ENCODE results near the gene ZGLP1.
"Not testable (repeated sequence)": the region's sequence is repeated elsewhere in the genome, so short reads cannot be mapped to it uniquely, and the experiment has no call there.

ZGLP1 gene

DNA sequence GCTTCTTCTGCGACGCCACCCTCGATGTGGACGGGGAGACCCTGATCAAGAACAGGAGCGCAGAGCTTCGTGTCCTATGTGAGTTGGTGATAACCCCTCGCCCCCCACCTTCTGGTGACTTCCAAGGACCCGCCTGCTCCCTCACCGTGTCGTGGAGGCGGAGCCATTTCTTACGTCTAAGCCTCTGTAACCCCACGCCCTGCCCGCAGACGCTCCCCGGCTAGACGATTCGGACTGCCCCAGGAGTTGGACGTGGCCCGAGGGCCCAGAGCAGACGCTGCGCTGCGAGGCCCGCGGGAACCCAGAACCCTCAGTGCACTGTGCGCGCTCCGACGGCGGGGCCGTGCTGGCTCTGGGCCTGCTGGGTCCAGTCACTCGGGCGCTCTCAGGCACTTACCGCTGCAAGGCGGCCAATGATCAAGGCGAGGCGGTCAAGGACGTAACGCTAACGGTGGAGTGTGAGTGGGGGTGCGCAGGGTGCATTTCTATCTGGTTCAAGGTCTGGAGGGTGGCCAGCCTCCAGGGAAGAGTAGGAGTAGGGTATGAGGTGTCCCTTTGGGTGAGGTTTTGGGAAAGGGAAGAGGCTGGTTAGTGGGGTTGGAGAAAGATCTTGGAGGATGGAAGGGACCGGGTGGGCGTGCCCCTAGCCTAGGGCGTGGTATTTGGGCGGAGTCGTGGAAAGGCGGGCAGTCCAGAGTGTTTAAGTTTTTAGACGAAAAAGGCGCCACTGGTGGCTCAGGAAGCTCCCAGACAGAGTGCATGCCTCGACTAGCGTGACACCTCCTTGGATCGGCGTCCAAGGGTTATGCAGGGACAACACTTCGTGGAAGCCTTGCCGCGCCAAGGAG, 16.6 kb downstream of the ZGLP1 start:
- no peak for DNase-seq

- peak; percentile 67 for DNase-seq
Observed at GRCh38 chr19:10292206-10292788, 17.3 kb downstream of the ZGLP1 start.

DNA sequence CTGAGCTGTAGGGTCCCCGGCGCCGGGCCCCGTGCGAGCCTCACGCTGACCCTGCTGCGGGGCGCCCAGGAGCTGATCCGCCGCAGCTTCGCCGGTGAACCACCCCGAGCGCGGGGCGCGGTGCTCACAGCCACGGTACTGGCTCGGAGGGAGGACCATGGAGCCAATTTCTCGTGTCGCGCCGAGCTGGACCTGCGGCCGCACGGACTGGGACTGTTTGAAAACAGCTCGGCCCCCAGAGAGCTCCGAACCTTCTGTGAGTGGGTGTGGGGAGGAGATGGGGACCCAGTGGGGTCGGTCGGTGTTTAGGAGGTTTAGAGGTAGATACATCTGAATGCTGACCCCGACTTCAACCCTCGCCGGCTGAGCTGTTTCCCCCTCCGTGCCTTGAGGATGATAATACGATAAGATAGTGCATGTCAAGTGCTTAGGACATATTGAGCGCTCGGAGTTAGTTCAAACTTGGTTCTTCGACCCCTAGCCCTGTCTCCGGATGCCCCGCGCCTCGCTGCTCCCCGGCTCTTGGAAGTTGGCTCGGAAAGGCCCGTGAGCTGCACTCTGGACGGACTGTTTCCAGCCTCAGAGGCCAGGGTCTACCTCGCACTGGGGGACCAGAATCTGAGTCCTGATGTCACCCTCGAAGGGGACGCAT, 17.9 kb downstream of the ZGLP1 start:
- DNase-seq = no peak

- peak; percentile 47 for DNase-seq
Observed at GRCh38 chr19:10290876-10291553, 18.6 kb downstream of the ZGLP1 start.

DNA sequence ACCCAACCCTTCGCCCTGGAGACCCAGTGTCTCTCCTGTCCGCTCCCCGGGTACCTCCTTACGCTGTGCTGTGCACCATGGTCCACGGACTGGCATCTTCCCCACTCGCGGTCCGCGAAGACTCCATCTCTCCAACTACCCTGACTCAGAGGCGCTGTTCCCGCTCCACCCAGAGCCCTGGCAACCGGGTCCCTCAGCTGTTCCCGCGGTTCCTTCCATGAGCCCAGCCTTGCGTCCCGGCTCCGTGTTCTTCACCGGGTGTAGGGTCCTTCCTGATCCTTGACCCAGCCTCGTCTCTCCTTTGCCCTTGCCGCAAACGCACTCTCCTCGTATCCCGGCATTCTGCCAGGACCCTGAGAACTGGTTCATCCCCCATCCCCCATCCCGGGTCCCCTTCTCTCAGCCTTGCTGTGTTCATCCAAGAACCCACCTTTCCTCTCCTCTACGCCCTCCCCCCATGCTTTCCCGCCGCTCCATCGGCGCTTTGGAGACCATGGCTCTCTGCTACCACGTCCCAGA, 19.2 kb downstream of the ZGLP1 start:
- no peak for DNase-seq

- DNase-seq = peak; percentile 31
Observed at GRCh38 chr19:10289836-10290356, 19.7 kb downstream of the ZGLP1 start, which contains the start of gene ICAM5. Gene ICAM5 (plus strand): TSS chr19:10289952. CDS start chr19:10290044, 92 bp downstream.

GRCh38 chr19:10289167-10289835, 20.3 kb downstream of the ZGLP1 start:
- peak; percentile 64 for DNase-seq

DNA sequence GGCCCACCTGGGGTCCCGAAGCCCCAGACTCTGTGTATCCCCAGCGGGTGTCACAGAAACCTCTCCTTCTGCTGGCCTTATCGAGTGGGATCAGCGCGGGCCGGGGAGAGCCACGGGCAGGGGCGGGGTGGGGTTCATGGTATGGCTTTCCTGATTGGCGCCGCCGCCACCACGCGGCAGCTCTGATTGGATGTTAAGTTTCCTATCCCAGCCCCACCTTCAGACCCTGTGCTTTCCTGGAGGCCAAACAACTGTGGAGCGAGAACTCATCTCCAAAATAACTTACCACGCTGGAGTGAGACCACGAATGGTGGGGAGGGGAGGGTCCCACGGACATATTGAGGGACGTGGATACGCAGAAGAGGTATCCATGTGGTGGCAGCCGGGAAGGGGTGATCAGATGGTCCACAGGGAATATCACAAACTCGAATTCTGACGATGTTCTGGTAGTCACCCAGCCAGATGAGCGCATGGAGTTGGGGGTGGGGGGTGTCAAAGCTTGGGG, 20.9 kb downstream of the ZGLP1 start:
- DNase-seq = no peak

DNA sequence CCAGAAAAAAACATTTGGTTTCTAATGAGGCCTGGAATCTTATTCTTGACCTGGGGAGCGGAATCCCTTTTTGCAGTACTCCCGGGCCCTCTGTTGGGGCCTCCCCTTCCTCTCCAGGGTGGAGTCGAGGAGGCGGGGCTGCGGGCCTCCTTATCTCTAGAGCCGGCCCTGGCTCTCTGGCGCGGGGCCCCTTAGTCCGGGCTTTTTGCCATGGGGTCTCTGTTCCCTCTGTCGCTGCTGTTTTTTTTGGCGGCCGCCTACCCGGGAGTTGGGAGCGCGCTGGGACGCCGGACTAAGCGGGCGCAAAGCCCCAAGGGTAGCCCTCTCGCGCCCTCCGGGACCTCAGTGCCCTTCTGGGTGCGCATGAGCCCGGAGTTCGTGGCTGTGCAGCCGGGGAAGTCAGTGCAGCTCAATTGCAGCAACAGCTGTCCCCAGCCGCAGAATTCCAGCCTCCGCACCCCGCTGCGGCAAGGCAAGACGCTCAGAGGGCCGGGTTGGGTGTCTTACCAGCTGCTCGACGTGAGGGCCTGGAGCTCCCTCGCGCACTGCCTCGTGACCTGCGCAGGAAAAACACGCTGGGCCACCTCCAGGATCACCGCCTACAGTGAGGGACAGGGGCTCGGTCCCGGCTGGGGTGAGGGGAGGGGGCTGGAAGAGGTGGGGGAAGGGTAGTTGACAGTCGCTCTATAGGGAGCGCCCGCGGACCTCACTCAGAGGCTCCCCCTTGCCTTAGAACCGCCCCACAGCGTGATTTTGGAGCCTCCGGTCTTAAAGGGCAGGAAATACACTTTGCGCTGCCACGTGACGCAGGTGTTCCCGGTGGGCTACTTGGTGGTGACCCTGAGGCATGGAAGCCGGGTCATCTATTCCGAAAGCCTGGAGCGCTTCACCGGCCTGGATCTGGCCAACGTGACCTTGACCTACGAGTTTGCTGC, 22.5 kb downstream of the ZGLP1 start, which contains the start of gene ICAM4:
Gene ICAM4 (plus strand): TSS at position 153 of the 935 bp plus-strand sequence. CDS start 58 bp downstream, at position 211.
- DNase-seq = no peak

GRCh38 chr19:10285393-10285792, 24.2 kb downstream of the ZGLP1 start:
- DNase-seq = no peak

- no peak for DNase-seq
Observed at GRCh38 chr19:10284960-10285278, 24.7 kb downstream of the ZGLP1 start.

GRCh38 chr19:10284065-10284959, 25.3 kb downstream of the ZGLP1 start:
- no peak for DNase-seq

DNA sequence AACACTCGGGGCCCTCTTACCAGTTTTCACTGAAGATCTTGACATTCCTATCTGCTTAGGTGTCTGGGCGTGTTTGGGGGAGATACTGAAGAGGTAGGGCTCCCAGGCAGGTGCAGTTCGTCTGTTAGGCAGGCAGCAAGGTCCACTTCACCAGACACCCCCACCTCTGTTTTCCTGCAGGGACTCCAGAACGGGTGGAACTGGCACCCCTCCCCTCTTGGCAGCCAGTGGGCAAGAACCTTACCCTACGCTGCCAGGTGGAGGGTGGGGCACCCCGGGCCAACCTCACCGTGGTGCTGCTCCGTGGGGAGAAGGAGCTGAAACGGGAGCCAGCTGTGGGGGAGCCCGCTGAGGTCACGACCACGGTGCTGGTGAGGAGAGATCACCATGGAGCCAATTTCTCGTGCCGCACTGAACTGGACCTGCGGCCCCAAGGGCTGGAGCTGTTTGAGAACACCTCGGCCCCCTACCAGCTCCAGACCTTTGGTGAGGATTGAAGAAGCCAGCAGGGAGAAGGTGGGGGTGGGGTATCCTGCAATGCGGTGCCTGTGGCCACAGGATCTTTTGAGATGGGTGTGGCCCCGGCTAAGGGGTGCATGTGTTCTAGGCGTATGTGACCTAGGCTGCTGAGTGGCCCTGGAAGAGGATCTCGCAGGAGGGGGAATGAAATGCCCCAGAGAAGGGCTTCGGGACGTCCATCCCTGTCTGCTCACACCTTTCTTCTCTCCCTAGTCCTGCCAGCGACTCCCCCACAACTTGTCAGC, 26.1 kb downstream of the ZGLP1 start:
- no peak for DNase-seq

DNA sequence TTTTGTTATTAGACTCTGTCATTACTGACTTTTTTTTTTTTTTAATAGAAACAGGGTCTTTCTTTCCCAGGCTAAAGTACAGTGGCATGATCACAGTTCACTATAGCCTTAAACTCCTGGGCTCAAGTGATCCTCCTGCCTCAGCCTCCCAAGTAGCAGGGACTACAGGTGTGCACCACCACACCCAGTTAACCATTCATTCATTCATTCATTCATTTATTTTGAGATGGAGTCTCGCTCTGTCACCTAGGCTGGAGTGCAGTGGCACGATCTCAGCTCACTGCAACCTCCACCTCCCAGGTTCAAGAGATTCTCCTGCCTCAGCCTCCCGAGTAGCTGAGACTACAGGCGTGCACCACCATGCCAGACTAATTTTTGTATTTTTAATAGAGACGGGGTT, 27.6 kb downstream of the ZGLP1 start:
- not testable (repeated sequence) for DNase-seq

DNA sequence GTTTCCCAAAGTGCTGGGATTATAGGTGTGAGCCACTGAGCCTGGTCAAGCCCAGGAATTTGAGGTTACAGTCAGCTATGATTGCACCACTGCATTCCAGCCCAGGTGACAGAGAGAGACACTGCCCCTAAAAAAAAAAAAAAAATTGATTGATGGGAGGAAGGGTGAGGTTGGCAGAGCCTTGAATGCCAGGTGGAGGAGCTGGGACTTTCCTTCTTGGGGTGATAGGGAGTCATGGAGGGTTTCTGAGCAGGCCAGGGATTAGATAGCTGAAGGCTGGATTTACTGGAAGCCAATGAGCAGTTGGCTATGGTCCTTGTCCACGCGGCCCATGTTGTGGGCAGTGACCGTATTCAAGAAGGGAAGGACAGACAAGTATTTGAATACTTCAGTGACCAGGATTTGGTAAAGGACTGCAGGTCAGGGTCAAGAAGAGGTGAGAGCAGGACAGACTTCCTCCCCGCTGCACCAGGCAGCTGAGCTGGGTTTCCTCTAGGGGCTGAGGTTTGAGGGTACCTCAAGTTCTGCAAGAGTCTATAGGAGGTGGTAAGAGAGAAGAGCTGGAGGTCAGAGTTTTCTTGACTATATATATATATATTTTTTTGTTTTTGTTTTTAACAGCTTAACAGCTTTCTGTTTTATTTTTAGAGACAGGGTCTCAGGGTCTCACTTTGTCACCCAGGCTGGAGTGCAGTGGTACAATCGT, 29.7 kb downstream of the ZGLP1 start:
- DNase-seq = peak; percentile 17

- DNase-seq = no peak
Observed at GRCh38 chr19:10278935-10279334, 30.7 kb downstream of the ZGLP1 start.

DNA sequence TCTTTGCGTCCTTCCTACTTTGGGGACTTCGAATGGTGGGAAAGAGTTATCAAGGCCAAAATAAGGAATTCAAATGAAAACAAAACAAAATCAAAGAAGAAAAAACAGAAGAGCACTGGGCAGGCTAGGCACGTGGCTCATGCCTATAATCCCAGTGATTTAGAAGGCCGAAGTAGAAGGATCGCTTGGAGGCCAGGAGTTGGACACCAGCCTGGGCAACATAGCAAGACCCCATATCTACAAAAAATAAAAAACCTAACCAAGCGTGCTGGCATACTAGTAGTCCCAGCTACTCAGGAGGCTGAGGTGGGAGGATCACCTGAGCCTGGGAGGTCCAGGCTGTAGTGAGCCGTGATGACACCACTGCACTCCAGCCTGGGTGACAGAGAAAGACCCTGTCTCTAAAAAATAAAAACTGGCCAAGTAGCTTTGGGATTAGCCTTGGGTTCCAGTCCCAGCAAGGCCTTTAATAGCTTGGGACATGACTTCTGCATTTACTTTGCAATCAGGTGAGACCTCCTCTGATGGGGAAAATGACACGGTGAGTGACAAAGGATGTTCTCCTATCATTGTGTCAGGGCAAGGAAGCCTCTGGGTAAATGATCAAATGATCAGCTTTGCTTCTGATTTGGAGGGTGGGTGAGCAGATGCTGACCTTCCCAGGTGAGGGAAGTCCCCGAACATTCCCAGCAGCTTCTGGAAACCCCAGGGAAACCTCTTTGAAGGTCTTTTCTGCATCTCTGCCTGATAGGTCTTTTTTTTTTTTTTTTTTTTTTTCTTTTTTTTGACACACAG, 31.6 kb downstream of the ZGLP1 start:
- no peak for DNase-seq

Data from activated gamma-delta T cell treated with Interleukin-2 at 50 U/mL for 16 hours (primary cell).